Breast epithelium (tissue), 3 donors: ENCODE data around the gene SRMS.

ENCODE experiments used
- POLR2A ChIP-seq: fragments of 450-650 bp; IDR thresholded peaks from one replicate; pipeline ENCODE4 v1.6.1; 2016; ENCODE audit warnings: antibody characterized with exemption, mild to moderate bottlenecking, moderate library complexity
- TF ChIP-seq, protein P1 (sequence below), 3 donors: fragments of 450-650 bp; IDR thresholded peaks; one replicate each; pipeline ENCODE4 v1.5.1; 2016 to 2017; ENCODE audit warnings: antibody characterized with exemption in 3 of 3, mild to moderate bottlenecking in 3 of 3, moderate library complexity in 3 of 3

DNA sequence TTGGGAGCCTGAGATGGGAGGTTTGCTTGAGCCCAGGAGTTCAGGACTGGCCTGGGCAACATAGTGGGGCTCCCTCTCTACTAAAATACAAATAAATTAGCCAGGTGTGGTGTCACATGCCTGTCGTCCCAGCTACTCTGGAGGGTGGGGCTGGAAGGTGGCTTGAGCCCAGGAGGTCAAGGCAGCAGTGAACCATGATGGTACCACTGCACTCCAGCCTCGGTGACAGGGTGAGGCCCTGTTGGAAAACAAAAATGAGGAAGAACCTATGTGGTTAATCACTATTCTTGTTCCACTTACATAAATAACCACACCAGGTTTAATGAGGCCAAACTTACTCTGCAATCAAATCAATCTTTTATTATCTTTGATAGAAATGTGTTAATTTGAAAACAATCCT lies 21.6 kb downstream of the SRMS start:
- no peak for TF ChIP-seq POLR2A
- TF ChIP-seq, protein P1, sequence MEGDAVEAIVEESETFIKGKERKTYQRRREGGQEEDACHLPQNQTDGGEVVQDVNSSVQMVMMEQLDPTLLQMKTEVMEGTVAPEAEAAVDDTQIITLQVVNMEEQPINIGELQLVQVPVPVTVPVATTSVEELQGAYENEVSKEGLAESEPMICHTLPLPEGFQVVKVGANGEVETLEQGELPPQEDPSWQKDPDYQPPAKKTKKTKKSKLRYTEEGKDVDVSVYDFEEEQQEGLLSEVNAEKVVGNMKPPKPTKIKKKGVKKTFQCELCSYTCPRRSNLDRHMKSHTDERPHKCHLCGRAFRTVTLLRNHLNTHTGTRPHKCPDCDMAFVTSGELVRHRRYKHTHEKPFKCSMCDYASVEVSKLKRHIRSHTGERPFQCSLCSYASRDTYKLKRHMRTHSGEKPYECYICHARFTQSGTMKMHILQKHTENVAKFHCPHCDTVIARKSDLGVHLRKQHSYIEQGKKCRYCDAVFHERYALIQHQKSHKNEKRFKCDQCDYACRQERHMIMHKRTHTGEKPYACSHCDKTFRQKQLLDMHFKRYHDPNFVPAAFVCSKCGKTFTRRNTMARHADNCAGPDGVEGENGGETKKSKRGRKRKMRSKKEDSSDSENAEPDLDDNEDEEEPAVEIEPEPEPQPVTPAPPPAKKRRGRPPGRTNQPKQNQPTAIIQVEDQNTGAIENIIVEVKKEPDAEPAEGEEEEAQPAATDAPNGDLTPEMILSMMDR (IDR thresholded peaks at IDR 0.05) = no peak
